ENCODE results near the gene LRRC3.

DNA sequence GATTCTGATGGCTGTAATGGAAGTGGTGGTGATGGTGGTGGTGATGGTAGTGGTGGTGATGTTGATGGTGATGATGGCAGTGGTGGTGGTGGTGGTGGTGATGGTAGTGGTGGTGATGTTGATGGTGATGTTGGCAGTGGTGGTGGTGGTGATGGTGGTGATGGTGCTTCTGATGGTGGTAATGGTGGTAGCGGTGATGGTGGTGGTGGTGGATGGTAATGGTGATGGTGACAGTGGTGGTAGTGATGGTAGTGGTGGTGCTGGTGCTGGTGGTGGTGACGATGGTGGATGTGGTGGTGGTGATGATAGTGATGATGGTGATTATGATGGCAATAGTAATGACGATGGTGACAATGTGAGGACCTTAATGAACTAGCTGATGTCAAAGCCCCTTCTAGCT lies 35.6 kb upstream of the LRRC3 start:
- TF ChIP-seq CTCF (IDR thresholded peaks at IDR 0.05), result no peak
- TF ChIP-seq POLR2A (IDR thresholded peaks at IDR 0.05), result no peak
- no peak for TF ChIP-seq POLR2AphosphoS5 (IDR thresholded peaks at IDR 0.05)

Data from suprapubic skin (tissue), 4 donors.